Measurements from ENCODE around the gene RBM15. TPM values are rescaled to one million over a fixed set of nuclear protein-coding genes. Genes with fewer than 3 reads are reported as not detected.

The RBM15 gene
- total RNA-seq, 1 experiment from 2014 or later, result 32.1 TPM

DNA sequence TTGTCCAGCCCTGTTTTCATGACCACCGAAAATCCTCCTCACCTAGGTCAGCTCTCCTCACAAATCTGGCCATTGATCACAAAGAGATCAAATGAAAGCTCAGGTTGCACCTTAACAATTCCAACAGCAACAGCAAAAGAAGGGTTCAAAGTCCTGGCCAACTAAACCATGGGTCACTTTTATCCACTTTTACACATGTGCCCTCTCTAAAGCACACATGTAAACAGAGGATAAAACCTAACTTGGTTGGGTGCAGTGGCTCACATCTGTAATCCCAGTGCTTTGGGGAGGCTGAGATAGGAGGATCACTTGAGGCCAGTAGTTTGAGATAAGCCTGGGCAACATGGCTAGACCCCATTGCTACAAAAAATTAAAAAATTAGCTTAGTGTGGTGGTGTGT, 3.9 kb upstream of the RBM15 start:
- ChIA-PET CTCF (no interaction called here), POLR2A (interaction anchor here (0.7 kb wide), 1 partner anchor 18 kb away, joined by 11 read pairs; no protein-coding TSS in a partner anchor)
- H3K27me3 ChIP-seq (ENCODE audit: control insufficient read depth, insufficient read depth, low read length), result no peaks in the 10 kb centered on the region
- TF ChIP-seq, protein P1, sequence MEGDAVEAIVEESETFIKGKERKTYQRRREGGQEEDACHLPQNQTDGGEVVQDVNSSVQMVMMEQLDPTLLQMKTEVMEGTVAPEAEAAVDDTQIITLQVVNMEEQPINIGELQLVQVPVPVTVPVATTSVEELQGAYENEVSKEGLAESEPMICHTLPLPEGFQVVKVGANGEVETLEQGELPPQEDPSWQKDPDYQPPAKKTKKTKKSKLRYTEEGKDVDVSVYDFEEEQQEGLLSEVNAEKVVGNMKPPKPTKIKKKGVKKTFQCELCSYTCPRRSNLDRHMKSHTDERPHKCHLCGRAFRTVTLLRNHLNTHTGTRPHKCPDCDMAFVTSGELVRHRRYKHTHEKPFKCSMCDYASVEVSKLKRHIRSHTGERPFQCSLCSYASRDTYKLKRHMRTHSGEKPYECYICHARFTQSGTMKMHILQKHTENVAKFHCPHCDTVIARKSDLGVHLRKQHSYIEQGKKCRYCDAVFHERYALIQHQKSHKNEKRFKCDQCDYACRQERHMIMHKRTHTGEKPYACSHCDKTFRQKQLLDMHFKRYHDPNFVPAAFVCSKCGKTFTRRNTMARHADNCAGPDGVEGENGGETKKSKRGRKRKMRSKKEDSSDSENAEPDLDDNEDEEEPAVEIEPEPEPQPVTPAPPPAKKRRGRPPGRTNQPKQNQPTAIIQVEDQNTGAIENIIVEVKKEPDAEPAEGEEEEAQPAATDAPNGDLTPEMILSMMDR (IDR thresholded peaks at IDR 0.05), result no peak
- TF ChIP-seq POLR2AphosphoS5 (IDR thresholded peaks at IDR 0.05; ENCODE audit: low read depth, low read length) (no peak), TCF7L2 (IDR thresholded peaks at IDR 0.05; ENCODE audit: low read depth, low read length) (no peak), SIN3A (IDR thresholded peaks at IDR 0.05; ENCODE audit: borderline replicate concordance, insufficient read depth, low read depth, low read length) (no peak)
- H3K27ac ChIP-seq (ENCODE audit: low read length), result peak overlapping the region; percentile 99
- BruUV-seq (replicated peaks), result no TSS peak
- DNase-seq (ENCODE audit: low read depth, low spot score) (no peak), ATAC-seq (no peak)
- H3K4me1 ChIP-seq (ENCODE audit: control insufficient read depth, insufficient read depth, low read length), result peaks cover 17% of the 10 kb centered on the region
- no peaks in the 10 kb centered on the region for H3K9me3 ChIP-seq (ENCODE audit: control insufficient read depth, insufficient read depth, low read depth, low read length)
- in situ Hi-C loops (cut with HindIII; ENCODE audit: low pct_unique_long_range_greater_than_20kb, low sequenced_read_pairs), result no loop called here
- H3K4me3 ChIP-seq (ENCODE audit: low read depth in 2 of 2, low read length in 2 of 2), result no peak overlapping the region
- H3K36me3 ChIP-seq (ENCODE audit: control insufficient read depth, insufficient read depth, low read length), result peaks cover 2% of the 10 kb centered on the region; the same call in 1 of the 2 replicates
- intact Hi-C loops (cut with micrococcal nuclease; ENCODE audit: unreplicated experiment), result no loop called here

- peak; percentile 97 for TF ChIP-seq TCF7L2 (IDR thresholded peaks at IDR 0.05; ENCODE audit: low read depth, low read length)
- TF ChIP-seq POLR2AphosphoS5 (IDR thresholded peaks at IDR 0.05; ENCODE audit: low read depth, low read length), result no peak
- ChIA-PET CTCF (no interaction called here), POLR2A (no interaction called here)
- no TSS peak for BruUV-seq (replicated peaks)
- Histone ChIP-seq H3K4me3 (ENCODE audit: low read depth in 2 of 2, low read length in 2 of 2) (peak overlapping the region in 1 of 2 experiments; percentile 10; a peak in 2 of 4 replicates), H3K9me3 (ENCODE audit: control insufficient read depth, insufficient read depth, low read depth, low read length) (no peaks in the 10 kb centered on the region), H3K27ac (ENCODE audit: low read length) (peak overlapping the region; percentile 99), H3K27me3 (ENCODE audit: control insufficient read depth, insufficient read depth, low read length) (no peaks in the 10 kb centered on the region), H3K36me3 (ENCODE audit: control insufficient read depth, insufficient read depth, low read length) (peaks cover 4% of the 10 kb centered on the region; the same call in 1 of the 2 replicates), H3K4me1 (ENCODE audit: control insufficient read depth, insufficient read depth, low read length) (peaks cover 17% of the 10 kb centered on the region)
- in situ Hi-C loops (cut with HindIII; ENCODE audit: low pct_unique_long_range_greater_than_20kb, low sequenced_read_pairs) (no loop called here), intact Hi-C loops (cut with micrococcal nuclease; ENCODE audit: unreplicated experiment) (no loop called here)
- no peak for ATAC-seq
- no peak for DNase-seq (ENCODE audit: low read depth, low spot score)
Observed at GRCh38 chr1:110336300-110337039, 2.7 kb upstream of the RBM15 start.

DNA sequence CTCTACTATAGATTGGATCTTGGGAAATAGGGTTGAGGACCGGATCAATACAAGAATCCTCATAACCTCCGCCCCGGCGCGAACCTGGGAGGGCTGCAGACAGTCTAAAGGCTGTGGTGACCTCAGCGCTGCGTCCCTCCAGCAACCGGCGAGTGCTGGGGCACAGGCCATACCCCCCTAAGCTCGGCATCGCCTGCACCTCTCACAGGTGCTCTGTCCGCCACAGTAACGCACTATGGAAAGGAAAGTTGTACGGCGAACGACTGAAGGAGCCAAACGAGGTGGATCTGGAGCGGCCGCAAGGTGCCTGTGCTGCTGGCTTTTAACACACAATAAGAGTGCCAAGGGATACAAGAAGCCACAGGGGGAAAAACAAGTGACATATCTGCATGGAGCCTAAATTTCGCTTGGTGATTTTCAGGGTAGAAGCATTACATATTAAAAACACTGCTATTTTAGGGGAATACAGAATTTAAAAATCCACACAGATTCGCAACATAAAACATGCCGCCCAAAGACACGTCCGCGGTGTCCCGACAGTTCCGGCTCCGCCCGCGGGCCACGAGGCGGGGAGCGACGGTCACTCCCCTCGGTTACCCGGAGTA, 1.4 kb upstream of the RBM15 start:
- TSS peak; percentile 92 for BruUV-seq (replicated peaks)
- ATAC-seq (no peak), DNase-seq (ENCODE audit: low read depth, low spot score) (no peak)
- peaks cover 6% of the 10 kb centered on the region for H3K36me3 ChIP-seq (ENCODE audit: control insufficient read depth, insufficient read depth, low read length)
- CTCF ChIA-PET, result interaction anchor here (1.3 kb wide), 1 partner anchor 129 kb away, joined by 10 read pairs; the partner anchor contains the start of gene KCNC4
- peak overlapping the region; percentile 99 for H3K27ac ChIP-seq (ENCODE audit: low read length)
- TF ChIP-seq TCF7L2 (IDR thresholded peaks at IDR 0.05; ENCODE audit: low read depth, low read length) (peak; percentile 87), SIN3A (IDR thresholded peaks at IDR 0.05; ENCODE audit: borderline replicate concordance, insufficient read depth, low read depth, low read length) (0 out of 2 replicates have a peak, but pooled peaks have one; percentile 27)
- TF ChIP-seq, protein P2, sequence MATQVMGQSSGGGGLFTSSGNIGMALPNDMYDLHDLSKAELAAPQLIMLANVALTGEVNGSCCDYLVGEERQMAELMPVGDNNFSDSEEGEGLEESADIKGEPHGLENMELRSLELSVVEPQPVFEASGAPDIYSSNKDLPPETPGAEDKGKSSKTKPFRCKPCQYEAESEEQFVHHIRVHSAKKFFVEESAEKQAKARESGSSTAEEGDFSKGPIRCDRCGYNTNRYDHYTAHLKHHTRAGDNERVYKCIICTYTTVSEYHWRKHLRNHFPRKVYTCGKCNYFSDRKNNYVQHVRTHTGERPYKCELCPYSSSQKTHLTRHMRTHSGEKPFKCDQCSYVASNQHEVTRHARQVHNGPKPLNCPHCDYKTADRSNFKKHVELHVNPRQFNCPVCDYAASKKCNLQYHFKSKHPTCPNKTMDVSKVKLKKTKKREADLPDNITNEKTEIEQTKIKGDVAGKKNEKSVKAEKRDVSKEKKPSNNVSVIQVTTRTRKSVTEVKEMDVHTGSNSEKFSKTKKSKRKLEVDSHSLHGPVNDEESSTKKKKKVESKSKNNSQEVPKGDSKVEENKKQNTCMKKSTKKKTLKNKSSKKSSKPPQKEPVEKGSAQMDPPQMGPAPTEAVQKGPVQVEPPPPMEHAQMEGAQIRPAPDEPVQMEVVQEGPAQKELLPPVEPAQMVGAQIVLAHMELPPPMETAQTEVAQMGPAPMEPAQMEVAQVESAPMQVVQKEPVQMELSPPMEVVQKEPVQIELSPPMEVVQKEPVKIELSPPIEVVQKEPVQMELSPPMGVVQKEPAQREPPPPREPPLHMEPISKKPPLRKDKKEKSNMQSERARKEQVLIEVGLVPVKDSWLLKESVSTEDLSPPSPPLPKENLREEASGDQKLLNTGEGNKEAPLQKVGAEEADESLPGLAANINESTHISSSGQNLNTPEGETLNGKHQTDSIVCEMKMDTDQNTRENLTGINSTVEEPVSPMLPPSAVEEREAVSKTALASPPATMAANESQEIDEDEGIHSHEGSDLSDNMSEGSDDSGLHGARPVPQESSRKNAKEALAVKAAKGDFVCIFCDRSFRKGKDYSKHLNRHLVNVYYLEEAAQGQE (IDR thresholded peaks at IDR 0.05; ENCODE audit: insufficient read depth in 1 of 2, low read depth in 2 of 2, low read length in 1 of 2), result no peak
- POLR2A ChIA-PET, result interaction anchor here (0.6 to 1.2 kb wide), 3 partner anchors 12 to 67 kb away, joined by 3 read pairs; no protein-coding TSS in a partner anchor
- no peaks in the 10 kb centered on the region for H3K27me3 ChIP-seq (ENCODE audit: control insufficient read depth, insufficient read depth, low read length)
- peaks cover 21% of the 10 kb centered on the region for H3K4me1 ChIP-seq (ENCODE audit: control insufficient read depth, insufficient read depth, low read length)
- no peaks in the 10 kb centered on the region for H3K9me3 ChIP-seq (ENCODE audit: control insufficient read depth, insufficient read depth, low read depth, low read length)
- in situ Hi-C loops (cut with HindIII; ENCODE audit: low pct_unique_long_range_greater_than_20kb, low sequenced_read_pairs) (no loop called here), intact Hi-C loops (cut with micrococcal nuclease; ENCODE audit: unreplicated experiment) (no loop called here)
- H3K4me3 ChIP-seq (ENCODE audit: low read depth in 2 of 2, low read length in 2 of 2), result peak overlapping the region; percentile 88 to 92
